NCI-H510A (cell line): ENCODE data around the gene CHRNE.
"Not testable (repeated sequence)": the region's sequence is repeated elsewhere in the genome, so short reads cannot be mapped to it uniquely, and the experiment has no call there.

ENCODE experiments used
- DNase-seq: peaks from one replicate; lab custom pipeline; 2025; lab: John Stamatoyannopoulos, UW

Gene CHRNE

DNA sequence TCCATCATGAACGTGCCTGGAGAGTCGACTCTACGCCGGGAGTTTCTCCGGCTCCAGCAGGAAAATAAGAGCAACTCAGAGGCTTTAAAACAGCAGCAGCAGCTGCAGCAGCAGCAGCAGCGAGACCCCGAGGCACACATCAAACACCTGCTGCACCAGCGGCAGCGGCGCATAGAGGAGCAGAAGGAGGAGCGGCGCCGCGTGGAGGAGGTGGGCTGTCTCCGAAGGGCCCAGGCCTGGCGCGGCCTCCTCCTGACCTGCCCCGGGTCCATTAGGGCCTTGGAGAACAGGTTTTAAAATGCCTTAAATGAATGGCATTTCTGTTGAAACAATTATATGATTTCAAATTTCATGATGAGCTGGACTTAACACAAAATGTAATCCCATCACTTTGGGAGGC is 15.3 kb downstream of the CHRNE start:
- DNase-seq: no peak

GRCh38 chr17:4886830-4887229 is 16.1 kb downstream of the CHRNE start:
- DNase-seq: no peak

DNA sequence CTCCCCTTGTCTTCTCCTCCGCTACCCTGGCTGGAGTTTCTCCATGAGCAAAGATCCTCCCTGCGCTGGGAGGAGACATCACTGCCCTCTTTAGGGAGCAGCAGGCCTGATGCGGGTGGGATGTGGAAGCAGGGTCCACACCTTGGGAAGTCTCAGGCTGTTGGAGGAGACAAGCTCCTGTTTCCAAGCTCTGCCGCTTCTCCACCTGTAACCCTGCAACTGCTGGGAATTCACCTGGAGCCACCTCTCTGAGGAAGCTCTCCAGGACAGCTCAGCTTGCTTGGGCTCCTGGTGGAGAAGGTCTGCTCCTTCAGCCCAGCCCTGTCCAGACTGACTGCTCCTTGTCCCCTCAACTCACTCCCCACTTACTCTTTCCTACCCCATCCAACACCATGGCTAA is 18.4 kb downstream of the CHRNE start:
- DNase-seq: no peak

DNA sequence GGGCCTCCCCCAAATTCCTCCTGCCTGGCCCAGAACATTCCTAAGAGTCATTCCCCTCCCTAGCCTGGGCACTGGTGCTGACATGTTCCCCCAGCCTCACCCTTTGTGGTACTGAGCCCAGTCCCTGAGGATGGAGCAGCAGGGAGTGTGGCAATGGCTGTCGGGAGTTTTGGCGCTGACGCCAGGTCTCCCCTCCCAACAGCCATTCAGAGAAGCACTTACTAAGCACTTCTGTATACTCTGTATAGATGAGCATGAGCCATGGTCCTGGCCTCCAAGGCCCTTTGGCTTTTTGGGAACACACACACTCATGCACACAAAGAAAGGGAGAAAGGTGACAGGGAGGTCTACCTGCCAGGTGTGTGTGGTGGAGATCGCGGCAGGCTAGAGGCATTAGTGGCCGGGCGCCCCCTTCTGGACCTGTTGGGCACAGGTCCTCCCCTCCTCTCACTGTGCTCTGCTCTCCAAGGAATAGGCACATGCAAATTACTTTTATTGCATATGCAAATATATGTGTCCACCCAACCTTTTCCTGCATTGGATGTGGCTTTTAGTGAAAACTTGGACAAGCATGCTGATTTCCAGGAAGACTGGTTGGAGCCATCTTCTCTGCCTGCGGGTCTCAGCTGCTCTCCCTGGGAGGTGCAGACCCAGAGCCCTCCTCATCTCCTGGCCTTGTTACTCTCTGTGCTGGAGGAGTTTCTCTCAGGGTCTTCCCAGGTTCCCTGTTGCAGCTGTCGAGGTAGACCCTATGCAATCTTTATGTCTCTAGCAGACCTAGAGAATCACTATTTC is 20.9 kb downstream of the CHRNE start:
- DNase-seq: peak; percentile 63

GRCh38 chr17:4880857-4881256 is 22.0 kb downstream of the CHRNE start:
- DNase-seq: no peak

DNA sequence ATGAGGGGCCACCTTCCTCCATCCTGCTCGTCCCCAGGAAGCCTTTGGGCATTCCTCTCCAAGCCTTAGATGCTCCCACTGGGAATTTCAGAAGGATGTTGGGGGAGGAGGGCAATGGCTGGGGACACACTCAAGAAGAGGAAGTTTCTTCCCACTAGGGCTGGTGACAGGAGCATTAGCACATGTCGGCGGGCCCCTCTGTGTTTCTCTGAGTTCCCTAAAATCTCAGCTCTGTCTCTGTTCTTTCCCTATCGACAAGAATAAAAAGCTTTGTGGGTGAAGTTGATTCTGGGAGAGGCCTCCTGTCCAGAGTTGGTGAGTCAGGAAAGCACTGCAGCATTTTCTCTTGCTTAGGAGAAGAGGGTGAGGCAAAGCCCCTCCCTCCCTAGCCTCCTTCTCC is 23.3 kb downstream of the CHRNE start:
- no peak for DNase-seq

- DNase-seq: no peak
Observed at GRCh38 chr17:4877089-4877488, 25.8 kb downstream of the CHRNE start.

- DNase-seq: no peak
Observed at GRCh38 chr17:4872786-4873185, 30.1 kb downstream of the CHRNE start.

DNA sequence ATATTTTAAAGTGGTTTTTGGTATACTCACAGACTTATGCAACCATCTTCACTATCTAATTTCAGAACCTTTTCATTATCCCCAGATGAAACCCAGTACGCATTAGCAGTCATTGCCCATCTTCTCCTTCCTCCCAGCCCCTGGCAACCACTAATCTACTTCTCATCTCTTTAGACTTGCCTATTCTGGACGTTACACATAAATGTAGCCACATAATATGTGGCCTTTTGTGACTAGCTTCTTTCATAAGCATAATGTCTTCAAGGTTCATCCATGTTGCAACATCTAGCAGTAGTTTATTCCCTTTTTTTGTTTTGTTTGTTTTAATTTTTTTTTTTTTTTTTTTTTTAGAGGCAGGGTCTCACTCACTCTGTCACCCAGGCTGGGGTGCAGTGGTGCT is 32.0 kb downstream of the CHRNE start:
- no peak for DNase-seq

GRCh38 chr17:4869058-4869998 is 33.6 kb downstream of the CHRNE start:
- not testable (repeated sequence) for DNase-seq

- DNase-seq: not testable (repeated sequence)
Observed at GRCh38 chr17:4867535-4867934, 35.4 kb downstream of the CHRNE start.

GRCh38 chr17:4863321-4863720 is 39.6 kb downstream of the CHRNE start:
- DNase-seq: no peak

DNA sequence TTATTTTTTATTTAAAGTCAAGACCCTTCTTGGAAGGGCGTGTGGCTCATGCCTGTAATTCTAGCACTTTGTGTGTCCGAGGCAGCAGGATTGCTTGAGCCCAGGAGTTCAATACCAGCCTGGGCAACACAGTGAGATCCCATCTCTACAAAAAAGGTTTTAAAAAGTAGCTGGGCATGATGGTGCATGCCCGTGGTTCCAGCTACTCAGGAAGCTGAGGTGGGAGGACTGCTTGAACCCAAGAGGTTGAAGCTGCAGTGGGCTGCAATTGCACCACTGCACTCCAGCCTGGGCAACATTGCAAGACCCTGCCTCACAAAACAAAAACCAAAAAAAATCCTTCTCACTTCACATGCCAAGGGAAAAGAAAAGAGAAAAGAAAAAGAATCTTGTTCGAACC is 40.2 kb downstream of the CHRNE start:
- no peak for DNase-seq

- DNase-seq: no peak
Observed at GRCh38 chr17:4861052-4861451, 41.8 kb downstream of the CHRNE start.

DNA sequence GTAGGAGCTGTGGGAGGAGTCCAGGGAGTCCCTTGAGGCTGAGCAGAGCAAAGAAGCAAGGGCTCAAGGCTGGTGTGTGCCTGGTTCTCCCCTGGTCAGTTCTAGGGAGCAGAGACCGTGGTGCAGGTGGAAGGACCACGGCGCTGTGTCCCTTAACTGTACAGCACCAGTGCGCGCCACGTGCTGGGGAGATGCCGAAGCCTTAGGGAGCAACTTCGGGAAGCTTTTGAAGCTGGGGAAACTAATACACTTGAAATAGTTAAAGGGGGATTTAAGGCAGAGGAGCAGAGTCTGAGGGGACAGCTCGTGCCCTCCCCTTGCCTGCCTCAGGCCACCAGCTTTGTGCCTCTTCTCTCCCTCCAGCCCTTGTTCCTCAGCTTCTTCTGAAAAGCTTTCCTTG is 42.2 kb downstream of the CHRNE start:
- no peak for DNase-seq

DNA sequence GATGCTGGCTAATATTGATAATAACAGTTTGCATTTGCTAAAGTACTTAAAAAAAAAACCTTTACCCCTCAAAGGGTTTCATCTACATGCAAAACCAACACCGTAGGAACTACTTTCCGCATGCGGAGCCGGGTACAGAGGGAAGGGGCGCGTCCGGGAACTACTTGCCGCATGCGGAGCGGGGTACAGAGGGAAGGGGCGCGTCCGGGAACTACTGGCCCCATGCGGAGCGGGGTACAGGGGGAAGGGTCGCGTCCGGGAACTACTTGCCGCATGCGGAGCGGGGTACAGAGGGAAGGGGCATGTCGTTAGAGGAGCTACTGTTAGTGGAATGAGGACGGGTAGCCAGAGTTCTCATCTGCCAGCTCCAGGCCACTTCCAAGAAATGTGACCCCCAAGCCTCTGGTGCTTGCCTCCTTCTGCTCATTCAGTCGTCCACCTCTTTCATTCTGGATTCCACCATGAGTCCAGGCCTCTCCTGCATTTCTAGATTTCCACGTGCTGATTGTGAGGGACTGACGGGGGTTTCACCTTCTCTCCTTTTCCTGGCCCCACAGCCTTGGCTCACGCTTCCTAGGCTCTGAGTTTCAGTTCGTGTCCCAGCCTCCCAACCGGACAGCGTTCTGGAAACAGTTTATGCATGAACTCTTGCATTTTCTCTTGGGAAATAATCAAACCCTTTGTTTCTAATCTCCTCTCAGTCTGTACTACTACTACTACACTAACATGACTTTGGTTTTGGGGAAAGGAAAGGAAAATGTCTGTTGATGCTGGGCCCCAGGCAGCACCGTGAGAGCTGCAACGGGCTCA is 42.9 kb downstream of the CHRNE start:
- DNase-seq: no peak

- peak; percentile 37 for DNase-seq
Observed at GRCh38 chr17:4858882-4859260, 44.0 kb downstream of the CHRNE start.

GRCh38 chr17:4858068-4858881 is 44.6 kb downstream of the CHRNE start:
- DNase-seq: peak; percentile 31

DNA sequence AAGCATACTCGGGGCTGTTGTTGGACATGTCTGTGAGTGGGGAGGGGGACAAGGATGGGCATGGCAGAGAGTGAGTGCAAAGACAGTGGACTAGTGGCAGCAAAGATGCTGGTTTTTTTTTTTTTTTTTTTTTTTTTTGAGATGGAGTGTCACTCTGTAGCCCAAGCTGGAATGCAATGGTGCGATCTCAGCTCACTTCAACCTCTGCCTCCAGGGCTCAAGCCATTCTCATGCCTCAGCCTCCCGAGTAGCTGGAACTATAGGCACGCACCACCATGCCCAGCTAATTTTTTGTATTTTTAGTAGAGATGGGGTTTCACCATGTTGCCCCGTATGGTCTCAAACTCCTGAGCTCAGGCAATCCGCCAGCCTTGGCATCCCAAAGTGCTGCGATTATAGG is 45.6 kb downstream of the CHRNE start:
- not testable (repeated sequence) for DNase-seq

- no peak for DNase-seq
Observed at GRCh38 chr17:4856937-4857314, 46.0 kb downstream of the CHRNE start.

DNA sequence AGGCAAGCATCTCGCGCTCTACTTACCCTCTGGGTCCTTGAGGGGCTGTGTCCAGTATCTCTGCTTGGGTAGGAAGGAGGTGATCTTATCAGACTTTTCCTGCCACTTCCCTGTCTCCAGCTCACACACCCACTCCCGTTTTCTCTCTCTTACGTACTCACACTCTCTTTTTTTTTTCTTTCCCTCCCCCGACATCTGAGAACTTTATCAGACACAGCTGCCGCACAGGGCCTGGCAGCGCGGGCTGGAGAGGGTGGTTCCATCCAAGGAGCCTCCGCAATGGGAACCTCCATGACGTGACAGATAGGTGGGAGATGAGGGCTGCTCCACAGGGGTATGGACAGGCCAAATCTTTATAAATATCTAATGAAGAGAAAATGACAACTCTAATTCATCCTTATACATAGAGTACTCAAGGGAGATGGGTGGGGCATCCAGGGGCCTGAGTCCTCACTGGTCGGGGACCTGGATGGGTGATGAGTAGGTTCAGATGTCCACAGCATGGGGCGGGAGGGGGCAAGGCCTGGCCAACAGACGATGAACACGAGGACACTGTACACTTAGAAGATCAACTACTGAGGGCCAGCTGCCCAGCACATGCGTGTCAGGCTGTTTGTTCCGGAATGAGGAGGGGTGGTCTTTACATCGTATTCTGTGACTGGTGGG is 46.5 kb downstream of the CHRNE start:
- peak; percentile 5 for DNase-seq
